NCI-H146 treated with DMSO at 0.1 percent for 48 hours (cell line): ENCODE results near the gene SASH3.
"Not testable (repeated sequence)": the region's sequence is repeated elsewhere in the genome, so short reads cannot be mapped to it uniquely, and the experiment has no call there.

Experiments
- DNase-seq: peaks from one replicate; lab custom pipeline; 2025; ENCODE audit not compliant: unreplicated experiment; lab: John Stamatoyannopoulos, UW

The SASH3 gene

GRCh38 chrX:129779747-129780146 lies at the start of gene SASH3:
SASH3 (plus strand) TSS chrX:129779949; CDS start chrX:129780098, 149 bp downstream.
- no peak for DNase-seq

GRCh38 chrX:129731228-129731627 lies 48.5 kb upstream of the SASH3 start:
- no peak for DNase-seq

DNA sequence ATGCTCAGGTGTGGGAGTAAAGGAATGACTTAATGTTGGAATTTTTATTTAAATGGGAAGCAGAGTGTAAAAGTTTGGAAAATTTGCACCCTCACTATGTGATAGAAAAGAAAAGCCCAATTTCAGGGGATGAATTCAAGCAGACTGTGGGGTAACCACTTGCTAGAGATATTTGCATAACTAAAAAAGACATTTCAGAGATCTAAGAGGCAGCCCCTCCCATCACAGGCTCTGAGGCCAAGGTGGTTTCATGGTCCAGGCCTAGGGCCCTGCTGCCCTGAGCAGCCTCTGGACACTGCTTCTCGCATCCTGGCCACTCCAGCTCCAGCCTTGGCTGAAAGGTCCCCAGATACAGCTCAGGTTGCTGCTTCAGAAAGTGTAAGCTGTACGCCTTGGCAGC lies 46.9 kb upstream of the SASH3 start:
- DNase-seq: no peak

DNA sequence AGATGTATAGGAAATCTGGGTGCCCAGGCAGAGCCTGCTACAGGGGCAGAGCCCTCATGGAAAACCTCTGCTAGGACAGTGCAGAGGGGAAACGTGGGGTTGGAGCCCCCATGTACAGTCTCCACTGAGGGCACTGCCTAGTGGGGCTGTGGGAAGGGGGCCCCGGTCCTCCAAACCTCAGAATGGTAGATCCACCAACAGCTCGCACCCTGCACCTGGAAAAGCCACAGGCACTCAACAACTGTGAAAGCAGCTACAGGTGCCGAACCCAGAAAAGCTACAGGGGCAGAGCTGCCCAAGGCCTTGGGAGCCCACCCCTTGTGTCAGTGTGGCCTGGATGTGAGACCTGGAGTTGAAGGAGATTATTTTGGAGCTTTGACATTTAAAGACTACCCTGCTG lies 46.4 kb upstream of the SASH3 start:
- DNase-seq: no peak

DNA sequence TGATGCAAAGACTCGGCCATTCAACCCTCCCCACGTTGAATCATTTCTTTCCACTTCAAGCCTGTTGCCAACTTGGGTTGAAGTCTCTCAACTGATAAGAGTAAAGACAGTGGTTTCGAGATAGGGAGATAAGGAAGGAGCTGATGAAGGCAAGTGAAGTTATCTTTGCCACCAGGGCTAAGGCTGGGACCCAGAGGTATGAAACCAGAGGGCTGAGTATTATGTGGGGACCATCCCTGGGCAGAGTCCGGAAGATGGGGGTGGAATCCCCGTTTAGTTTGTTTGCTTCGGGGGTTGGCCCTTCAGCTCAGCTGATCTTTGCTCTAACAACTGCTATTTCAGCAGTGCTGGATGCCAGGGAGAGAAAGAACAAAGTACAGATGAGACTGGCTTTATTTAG lies 43.3 kb upstream of the SASH3 start:
- DNase-seq: no peak

DNA sequence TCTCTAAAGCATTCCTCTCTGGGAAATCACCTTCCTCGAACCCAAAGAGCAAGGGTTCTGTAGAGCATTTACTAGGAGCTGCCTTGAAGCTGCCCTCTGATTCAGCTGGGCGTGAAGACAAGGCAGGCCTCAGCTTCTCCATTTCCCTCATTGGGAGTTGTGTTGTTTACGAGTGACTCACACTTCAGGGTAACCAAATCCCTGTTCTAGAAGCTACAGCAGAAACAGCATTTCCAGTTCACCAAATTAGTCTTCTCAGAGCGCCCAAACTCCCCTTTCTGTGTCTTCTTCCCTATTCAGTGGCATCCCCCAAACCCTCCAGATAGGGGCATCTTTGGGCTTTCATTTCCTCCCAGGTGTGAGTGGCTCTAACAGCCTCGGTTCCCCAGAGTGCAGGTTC lies 41.8 kb upstream of the SASH3 start:
- DNase-seq: no peak

DNA sequence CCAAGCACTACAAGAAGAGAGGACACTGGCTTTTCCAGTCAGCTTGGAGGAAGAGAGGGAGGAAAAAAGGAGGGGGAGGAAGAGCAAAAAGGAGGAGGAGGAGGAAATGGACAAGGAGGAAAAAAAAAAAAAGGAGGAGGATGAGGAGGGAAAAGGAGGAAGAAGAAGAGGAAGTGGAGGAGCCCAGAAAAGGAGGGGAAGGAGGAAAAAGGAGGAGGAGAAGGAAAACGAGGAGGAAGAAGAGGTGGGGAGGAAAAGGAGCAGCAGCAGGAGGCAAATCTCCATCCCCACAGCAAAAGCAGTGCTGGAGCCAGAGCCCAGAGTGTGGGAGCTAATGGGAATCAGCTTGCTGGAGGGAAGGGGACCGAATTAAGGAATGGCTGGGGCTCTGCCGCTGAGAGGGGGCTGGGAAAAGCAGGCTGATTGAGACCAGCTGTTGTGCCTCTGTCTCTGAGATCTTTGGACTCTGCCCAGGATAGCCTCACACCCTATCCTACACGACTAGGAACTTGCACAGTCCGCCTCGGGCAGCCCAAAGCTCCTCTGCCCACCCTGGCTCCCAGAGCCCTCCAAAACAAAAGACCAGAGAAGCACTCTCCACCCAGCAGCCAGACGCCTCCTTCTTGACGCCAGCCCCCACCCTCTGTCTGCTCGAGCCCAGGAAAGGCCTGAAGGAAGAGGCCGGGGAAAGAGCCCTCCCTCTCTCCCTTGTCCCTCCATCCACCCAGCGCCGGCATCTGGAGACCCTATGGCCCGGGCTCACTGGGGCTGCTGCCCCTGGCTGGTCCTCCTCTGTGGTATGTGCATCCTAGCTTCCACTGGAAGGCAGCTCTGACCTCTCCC lies 41.1 kb upstream of the SASH3 start, which contains the start of gene XPNPEP2:
XPNPEP2 (plus strand) TSS at position 514 of the 843 bp plus-strand sequence; CDS start at position 749, 235 bp downstream.
- no peak for DNase-seq

DNA sequence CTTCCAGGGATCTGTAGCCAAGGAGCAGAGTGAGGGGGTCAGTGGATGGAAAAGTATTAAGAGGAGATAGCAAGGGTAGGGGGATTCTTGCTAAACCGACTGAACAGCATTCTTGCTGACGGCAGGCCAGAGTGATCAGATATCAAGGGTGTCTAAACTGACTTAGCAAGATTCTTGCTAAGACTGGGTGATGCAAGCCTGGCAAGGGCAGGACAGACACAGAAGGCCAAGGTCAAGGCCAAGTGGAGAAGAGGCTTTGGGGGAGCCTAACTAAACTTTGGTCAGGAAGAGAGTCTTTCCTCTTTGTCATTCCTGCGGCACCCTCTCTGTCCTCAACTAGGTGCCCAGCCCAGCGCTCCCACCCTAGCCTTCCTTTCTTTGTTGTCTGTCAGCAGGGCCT lies 40.2 kb upstream of the SASH3 start:
- DNase-seq: no peak

DNA sequence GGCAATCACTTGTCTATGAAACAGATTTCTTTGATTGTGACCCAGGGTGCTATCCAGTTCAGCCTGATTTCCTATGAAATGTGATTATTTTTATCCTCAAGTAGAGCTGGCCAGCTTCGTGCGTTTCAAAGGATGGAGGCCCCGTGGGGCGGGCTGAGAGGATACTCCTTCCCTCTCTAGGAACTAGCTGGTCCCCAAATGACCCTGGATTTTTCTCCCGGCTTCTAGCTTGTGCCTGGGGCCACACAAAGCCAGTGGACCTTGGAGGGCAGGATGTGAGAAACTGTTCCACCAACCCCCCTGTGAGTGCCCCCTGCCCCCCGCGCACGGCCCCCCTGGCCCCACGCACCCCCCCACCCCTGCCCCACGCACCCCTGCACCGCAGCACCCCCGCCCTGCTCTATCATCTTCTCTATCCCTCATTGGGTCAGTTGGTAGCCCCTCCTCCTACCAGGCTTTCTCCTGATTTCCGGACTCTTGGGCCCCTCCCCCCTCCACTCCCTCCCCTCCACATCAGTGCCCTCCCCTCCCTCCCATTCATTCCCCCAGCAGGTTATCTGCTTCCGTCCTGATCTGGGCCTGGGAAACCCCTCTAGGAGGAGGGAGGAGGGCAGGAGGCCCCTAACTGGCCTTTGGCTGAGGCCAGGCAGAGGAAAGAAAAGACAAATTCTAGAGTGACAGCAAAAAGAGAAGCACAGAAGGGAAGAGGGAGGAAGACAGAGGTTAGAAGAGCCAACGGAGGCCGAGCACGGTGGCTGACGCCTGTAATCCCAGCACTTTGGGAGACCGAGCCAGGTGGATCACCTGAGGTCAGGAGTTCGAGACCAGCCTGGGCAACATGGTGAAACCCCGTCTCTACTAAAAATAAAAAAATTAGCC lies 37.6 kb upstream of the SASH3 start:
- no peak for DNase-seq

DNA sequence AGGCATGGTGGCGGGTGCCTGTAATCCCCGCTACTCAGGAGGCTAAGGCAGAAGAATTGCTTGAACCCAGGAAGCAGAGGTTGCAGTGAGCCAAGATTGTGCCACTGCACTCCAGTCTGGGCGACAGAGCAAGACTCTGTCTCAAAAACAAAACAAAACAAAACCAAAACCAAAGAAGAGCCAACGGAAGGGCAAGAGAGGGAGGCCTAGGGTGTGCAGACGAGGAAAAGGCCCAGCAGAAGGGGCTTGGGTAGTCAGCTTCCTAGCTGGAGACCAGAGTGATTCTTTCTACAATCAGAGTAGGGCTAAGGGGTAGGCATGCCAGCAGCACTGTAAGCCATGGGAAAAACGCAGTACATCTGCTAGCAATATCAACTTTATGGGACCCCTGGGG lies 37.0 kb upstream of the SASH3 start:
- not testable (repeated sequence) for DNase-seq

DNA sequence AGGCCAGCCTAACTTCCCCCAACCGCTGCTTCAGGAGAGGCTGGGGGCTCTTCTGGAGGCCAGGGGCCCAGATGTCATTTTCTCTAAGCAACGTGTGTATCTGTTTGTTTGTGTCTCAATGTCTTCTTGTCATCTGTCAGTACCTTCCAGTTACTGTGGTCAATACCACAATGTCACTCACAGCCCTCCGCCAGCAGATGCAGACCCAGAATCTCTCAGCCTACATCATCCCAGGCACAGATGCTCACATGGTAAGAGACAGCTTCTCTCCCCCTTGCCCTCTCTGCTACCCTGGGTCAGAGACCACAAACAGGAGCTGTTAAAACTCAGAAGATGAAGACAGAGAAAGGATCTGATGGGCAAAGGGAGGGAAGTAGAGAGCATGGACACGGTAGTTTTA lies 35.9 kb upstream of the SASH3 start:
- DNase-seq: no peak

- DNase-seq: no peak
Measured at GRCh38 chrX:129744861-129745321, 34.9 kb upstream of the SASH3 start.

DNA sequence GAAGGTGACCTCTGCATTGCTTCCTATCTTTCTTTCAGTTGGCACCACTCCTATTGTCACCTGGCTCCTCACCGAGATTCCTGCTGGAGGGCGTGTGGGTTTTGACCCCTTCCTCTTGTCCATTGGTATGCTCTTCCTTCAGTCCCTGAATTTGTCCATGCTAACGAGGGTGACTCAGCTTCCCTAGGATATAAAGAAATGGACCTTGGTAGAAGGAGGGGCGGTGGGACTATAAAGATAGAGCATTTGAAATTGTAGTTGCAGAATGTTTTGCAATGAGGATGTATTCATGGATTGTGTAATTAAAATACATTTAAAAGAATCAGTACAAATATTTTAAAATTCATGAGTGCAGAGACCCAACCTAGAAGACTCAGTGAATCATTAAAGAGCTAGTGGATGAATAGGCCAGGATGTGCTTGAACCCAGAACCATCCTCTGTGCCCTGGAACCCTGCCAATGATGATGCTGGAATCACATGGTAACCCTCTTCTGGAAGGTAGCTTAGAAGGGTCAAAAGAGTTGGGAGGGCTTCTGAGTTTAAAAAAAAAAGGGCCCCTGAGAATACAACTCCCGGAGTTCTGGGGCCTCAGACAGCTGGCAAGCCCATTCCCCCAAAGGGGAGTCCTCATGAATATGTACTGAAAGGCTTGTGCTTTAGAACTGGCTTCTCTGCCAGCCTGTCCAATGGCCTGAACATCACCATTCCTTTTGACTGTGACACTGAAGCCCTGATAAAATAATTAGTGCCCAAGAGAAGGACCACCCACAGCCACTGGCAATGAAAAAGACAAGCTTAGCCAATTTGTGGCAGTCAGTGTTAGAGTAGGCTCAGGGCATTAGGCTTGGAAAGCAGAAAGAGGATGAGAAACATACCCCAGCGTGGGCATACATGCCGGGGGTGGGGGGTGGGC lies 32.9 kb upstream of the SASH3 start:
- no peak for DNase-seq

DNA sequence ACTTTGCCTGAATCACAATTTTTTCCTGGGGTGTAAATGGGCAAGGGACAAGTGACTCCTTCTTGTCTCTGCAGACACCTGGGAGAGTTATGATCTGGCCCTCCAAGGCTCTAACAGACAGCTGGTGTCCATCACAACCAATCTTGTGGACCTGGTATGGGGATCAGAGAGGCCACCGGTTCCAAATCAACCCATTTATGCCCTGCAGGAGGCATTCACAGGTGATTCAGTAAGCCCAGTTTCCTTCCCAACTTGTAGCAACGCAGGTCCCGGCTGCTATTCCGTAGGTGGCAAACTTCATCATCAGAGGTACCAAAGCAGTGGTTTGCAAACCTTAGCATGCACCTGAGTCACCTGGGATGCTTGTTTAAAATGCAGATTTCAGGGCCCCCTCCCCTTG lies 32.2 kb upstream of the SASH3 start:
- no peak for DNase-seq

- no peak for DNase-seq
Measured at GRCh38 chrX:129748305-129748704, 31.4 kb upstream of the SASH3 start.

- DNase-seq: no peak
Measured at GRCh38 chrX:129749069-129749468, 30.7 kb upstream of the SASH3 start.

GRCh38 chrX:129750971-129751370 lies 28.8 kb upstream of the SASH3 start:
- DNase-seq: no peak

DNA sequence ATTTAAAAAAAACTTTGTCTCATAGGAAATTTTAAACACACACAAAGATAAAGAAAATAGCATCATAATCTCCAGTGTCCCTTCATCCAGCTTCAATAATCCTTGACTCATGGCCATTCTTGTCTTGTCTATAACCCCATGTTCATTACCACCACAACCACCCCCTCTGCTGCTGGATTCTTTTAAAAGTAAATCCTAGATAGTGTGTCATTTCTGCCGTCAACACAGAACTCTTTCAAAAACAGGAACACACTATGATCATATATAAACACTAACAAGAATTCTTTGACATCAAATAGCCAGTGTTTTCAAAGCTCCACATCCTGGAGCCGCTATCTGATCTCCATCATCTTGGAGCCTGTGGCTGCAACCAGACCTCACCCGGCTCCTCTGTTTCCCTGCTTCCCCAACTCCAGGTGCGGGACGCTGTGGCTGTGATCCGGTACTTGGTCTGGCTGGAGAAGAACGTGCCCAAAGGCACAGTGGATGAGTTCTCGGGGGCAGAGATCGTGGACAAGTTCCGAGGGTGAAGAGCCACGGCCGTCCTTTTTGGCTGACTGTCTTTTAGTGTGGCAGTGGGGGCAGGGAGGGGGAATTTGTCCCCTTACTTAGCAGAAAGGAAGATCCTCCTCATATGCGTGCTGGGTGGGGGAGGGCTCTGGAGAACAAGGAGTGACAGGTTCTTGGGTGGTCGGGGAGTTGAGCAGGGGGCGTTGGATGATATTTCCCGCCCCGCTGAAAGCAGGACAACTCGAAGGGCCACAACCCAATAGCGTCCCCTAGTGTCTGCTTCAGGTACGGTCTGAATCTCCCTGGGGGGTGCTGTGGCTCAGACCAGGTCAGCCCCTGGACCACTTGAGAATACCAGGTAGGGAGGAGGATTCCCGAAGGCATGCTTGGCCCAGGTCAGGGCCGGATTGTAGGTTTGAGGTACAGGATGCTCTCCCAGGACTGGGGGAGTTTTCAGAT lies 25.4 kb upstream of the SASH3 start:
- DNase-seq: no peak

GRCh38 chrX:129755779-129756650 lies 23.7 kb upstream of the SASH3 start:
- no peak for DNase-seq
